NCI-H748 treated with DMSO at 0.1 percent for 48 hours (cell line): Measurements from ENCODE around the gene PLK1.
"Not testable (repeated sequence)": the region's sequence is repeated elsewhere in the genome, so short reads cannot be mapped to it uniquely, and the experiment has no call there.

Source experiments
- DNase-seq: peaks from one replicate; lab custom pipeline; 2025; lab: John Stamatoyannopoulos, UW

Gene PLK1

DNA sequence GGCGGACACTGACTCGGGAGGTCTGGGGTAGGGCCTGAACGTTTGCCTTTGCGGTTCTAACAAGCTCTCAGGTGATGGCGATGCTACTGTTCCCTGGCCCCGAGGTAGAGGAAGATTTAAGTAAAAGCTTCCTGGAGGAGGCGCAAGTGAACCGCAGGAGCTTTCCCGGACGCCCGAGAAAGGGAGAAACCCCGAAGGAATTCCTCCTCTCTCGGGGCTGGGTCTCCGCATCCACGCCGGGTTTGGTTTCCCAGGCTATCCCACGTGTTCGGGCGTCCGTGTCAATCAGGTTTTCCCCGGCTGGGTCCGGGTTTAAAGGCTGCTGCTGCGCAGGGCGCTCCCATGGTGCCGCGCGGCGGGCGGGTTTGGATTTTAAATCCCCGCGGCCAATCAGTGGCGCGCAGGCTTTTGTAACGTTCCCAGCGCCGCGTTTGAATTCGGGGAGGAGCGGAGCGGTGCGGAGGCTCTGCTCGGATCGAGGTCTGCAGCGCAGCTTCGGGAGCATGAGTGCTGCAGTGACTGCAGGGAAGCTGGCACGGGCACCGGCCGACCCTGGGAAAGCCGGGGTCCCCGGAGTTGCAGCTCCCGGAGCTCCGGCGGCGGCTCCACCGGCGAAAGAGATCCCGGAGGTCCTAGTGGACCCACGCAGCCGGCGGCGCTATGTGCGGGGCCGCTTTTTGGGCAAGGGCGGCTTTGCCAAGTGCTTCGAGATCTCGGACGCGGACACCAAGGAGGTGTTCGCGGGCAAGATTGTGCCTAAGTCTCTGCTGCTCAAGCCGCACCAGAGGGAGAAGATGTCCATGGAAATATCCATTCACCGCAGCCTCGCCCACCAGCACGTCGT, at the start of gene PLK1:
TSS of gene PLK1 (plus strand) at position 460 of the 844 bp plus-strand sequence. CDS start at position 504, 44 bp downstream.
- peak; percentile 47 for DNase-seq

DNA sequence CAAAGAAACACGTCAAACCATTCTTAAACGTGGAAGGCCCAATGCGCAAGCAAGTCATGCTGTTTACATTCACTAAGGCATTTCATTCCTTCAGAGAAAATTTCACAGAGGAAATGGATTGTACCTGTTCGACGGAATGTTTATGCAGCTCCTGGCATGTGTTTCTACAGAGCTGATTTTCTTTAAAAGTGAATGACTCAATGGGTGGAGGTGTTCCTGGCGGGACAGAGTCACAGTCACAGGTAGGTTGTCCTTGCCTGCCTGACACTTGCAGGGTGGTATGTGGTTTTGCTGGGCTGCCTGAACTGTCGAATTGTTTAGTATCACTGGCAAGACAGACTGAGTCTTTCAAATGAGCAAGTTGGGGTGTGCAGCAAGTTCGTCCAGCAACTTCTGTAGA, 49.2 kb upstream of the PLK1 start:
- no peak for DNase-seq

DNA sequence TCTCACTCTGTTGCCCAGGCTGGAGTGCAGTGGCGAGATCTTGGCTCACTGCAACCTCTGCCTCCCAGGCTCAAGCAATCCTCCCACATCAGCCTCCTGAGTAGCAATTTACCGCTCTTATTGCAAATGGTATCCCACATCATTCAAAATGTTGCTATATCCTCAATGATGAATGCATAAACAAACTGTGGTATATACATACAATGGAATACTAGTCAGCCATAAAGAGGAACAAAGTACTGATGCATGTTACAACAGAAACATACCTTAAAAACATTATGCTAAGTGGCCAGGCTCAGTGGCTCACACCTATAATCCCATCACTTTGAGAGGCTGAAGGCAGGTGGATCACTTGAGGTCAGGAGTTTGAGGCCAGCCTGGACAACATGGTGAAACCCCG, 46.8 kb upstream of the PLK1 start:
- DNase-seq, result not testable (repeated sequence)

DNA sequence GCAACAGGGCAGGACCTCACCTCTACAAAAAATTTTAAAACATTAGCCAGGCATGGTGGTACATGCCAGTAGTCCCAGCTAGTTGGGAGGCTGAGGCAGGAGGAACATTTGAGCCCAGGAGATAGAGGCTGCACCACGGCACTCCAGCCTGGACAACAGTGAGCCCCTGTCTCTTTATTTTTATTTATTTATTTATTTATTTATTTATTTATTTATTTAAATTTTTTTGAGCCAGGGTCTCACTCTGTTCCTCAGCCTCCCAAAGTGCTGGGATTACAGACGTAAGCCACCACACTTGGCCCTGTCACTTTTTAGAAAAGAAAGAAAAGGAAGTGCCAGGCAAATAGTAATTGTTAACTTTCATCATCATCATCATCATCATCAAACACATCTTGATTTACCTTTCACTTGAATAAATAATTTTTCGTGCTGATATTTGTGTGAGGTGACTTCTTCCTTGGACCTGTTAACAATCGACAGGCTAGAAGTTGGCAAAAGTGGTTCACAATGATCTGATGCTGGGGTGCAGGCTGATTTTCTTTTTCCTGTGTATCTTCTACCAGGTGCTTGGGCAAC, 44.1 kb upstream of the PLK1 start:
- no peak for DNase-seq

DNA sequence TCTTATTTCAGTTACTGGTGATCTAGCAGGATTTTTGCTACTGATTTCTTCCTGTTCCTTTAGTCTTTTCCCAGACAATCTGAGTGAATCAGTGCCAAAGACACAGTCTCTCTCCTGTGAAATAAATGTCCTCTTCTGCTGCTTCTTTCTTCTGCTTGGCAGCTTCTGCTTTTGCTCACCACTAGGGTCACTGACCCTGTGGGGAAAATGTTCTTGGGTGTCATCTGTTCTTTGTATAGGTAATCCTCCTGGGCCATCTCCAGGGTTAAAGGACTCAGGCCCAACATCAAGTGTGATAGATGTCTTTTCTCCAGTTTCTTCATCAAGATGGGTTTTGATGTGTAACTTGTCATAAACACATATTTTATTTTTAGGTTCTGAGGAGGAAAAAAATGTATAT, 42.7 kb upstream of the PLK1 start:
- no peak for DNase-seq

DNA sequence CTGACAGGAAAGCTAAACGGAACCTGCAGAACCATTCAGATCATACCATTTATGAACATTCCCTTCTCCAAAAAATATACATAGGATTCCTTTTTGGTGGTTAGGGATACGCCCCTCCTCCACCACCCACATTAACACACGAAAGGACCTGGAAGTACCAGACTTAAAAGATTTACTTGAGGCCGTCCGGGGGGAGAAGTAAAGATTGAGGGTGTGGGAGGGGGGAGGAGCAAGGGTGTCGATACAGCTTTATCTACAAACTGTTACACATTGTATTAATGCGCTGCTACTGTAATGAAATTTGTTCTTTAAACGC, 38.1 kb upstream of the PLK1 start:
- DNase-seq, result no peak

DNA sequence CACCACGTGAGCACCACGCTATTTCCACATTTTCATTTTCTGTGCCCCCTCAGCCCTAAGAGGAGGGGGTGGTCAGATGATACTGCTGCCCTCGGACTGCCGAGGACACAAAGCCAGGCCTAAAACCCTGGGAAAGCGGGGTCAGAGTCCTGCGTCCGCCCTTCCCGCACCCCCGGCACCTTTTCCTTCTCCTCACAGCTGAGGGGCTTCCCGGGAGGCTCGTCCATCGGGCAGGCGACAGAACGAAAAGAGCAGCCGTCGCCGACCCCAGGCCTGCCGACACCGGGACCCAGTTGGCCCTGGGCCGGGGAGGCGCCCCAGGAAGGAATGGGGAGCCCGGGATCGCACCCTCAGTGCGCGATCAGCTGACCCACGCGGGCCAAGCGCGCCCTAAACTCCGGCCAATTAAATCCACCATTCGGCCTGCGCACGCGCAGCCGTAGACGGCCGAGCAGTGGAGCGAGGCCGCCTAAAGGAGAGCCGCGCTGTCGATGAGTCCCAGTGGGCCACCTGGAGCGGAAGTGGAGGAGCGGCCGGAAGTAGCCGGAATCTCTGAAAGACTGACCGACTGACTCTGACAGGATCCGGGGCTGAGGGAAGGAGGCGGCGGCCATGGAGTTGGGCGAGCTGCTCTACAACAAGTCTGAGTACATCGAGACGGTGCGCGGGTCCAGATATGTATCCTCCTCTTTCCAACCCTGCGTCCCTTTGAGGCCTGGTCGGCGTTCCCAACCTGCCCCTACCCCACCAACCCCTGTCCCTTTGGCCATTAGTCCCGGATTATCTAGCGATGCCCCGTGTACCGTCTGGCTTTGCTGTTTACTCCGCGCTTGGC, 37.5 kb upstream of the PLK1 start, which contains the start of the genes DCTN5 and PALB2:
TSS of gene DCTN5 (plus strand) at position 536 of the 835 bp plus-strand sequence. CDS start at position 613, 77 bp downstream.
TSS of gene PALB2 (minus strand) at position 380 of the 835 bp plus-strand sequence. CDS start at position 227, 153 bp downstream.
- peak; percentile 65 for DNase-seq

DNA sequence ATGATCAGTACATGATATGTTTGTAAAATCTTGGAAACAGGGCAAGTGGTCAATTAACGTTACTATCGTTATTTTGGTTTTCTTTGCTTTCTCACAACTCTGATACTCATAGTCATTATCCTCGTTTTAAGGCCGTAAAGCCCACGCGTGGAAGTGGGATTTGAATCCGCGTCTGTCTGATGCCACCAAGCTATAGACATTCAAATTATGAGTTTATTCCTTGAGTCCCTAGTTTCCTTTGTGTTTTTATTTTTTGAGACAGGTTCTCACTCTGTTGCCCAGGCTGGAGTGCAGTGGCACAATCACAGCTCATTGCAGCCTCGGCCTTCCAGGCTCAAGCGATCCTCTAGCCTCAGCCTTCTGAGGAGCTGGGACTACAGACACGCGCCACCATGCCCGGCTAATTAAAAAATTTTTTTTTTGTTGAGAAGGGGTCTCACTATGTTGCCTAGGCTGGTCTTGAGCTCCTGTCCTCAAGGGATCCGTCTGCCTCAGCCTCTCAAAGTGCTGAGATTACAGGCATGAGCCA, 36.4 kb upstream of the PLK1 start:
- DNase-seq, result no peak

DNA sequence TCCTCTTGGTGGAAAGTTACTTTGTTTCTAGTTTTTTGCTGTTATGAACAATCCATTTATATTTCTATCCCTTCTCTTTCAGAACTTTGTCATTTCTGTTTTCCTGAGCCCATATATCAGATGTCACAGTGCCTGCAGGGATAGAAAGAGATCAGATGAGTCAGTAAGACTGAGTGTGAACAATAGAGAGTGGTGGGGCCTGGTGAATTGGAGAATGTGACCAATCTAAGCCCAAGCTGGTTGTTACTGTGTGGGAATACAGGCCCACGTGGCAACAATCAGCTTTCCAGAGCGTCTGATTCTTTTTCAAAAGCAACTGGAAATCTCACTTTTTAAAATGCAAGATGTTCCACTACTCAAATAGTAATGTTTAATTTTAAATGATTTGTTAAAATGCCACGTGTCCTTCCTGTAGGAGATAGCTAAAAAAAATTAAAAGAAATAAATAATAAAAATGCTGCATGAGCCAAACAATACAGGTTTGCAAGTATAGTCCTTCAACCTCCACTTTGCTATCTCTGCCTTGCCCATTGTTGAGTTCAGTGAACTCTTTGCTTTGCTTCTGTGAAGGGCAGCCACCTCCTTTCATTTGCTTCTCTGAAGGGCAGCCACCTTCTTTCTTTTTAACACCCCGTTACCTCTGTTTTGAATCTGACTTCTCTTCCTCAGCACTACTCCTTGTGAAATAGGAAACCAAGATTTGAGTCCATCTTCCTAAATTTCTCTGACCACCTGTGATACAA, 27.8 kb upstream of the PLK1 start:
- no peak for DNase-seq

DNA sequence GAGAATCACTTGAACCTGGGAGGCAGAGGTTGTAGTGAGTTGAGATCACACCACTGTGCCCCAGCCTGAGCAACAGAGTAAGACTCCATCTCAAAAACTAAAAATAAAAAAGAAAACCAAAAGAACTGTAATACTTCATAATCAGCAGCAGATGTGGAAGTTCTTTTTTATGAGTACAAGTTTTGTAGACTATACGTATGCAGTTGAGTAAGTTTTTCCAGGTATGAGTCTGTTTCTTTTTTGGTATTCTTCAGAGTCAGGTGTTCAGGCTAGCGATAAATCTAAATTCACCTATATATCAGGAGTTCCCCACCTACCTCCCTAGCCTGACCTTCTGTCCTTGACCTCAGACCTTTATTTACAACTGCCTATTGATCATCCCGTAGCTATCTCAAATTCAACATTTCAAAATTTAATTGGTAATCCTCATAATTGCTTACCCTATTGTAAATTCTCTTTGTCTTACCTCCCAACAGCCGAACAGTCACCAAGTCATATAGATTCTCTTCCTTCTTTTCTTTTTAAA, 26.7 kb upstream of the PLK1 start:
- DNase-seq, result no peak

DNA sequence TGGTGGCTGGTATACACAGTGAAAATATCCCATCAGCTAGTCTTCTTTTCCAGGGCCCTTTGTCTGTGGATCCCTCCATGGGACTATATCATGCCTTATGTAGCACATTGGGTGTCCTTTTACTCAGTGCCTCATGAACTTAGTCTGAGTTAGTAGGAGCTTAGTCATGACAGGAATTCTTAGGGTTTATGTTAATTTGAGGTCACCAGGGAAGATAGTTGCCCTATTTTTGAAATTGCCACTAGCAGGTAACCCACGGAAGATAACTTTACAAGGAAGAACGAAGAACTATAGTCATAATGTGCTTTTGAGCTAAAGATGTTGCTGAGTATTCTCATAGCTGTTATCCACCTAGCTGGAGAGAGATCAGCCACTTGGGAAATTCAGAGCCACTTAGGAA, 14.8 kb upstream of the PLK1 start:
- DNase-seq, result no peak

DNA sequence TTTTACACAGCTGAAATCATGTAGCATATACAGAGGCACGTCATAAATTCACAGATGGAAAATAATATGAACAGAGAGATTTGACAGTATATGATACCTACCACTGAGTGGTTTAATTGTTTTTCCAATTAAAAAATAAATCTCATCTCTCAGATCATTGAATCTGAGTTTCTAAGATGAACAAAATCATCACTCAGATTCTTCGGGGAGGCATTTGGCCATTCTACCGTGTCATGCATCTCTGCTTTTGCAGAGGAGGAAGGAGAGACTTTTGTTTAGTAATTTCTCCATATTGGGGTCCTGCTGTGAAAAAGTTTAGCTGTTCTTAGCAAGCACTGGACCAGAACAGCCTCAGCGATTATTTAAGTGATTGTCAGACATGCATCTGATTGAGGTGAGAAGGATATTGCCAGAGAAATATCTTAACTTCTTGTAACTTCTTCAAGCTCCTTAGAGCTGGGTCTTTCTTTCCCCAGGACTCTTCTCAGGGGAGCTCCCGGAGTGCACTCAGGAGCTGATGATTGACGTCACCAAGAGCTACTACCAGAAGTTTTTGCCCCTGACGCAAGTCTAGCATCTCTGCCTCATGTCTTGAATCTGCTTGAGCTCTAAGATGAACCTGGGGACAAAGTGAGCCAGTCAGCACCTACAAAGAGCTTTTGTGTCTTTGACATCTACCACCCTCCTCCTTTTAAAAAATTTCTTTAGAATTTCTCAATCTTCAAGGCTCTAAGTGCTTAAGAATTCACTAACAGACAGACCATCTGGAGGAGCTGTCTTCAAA, 11.9 kb upstream of the PLK1 start:
- DNase-seq, result no peak

DNA sequence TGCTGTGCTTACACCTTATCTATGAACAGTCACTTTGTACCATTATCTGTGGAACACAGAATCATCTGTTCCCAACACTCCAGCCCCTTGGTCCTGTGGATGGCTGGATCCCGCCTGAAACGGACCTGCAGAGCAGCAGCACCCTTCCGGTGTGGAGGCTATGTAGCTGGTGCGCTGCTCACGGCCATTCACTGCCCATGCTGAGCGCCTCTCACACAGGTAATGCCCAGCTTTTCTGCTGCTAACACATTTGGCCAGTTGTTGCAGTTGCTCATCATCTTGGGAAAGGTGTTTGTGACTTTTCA, 11.4 kb upstream of the PLK1 start:
- DNase-seq, result no peak

DNA sequence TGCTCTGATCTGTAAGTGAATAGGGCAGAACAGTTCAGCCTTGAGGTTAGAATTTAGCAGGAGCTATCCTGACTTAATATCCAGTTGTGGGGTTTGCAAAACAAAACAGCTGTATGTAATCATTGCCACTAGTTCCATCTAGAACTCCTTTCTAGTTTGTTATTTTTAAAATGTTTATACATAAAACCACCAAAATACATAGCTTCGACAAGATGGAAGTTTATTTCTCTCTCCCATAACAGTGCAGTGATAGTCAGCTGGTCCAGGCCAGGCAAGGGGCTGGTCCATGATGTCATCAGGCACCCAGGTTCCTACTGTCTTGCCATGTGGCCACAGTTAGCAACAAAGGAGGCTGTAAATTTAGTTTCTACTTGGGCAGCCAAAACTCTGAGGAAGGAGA, 10.5 kb upstream of the PLK1 start:
- DNase-seq, result no peak

DNA sequence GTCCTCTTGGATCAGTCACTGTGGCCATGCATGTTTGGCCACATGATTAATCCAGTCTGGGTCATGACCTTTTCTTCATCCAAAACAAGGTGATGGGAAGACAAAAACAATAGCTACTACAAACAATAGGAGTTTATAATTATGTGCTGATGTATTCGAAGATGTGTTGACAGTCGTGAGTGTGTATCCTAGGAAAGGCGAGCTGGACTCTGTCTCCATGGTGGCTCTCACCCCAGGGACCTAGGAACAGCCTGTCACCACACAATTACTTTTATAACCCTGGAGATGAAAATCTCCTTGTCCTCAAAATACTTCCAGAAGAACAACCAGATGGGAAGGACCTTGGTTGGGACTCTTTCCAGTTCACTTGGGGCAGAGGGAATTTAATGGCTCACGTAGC, 9.8 kb upstream of the PLK1 start:
- DNase-seq, result no peak

DNA sequence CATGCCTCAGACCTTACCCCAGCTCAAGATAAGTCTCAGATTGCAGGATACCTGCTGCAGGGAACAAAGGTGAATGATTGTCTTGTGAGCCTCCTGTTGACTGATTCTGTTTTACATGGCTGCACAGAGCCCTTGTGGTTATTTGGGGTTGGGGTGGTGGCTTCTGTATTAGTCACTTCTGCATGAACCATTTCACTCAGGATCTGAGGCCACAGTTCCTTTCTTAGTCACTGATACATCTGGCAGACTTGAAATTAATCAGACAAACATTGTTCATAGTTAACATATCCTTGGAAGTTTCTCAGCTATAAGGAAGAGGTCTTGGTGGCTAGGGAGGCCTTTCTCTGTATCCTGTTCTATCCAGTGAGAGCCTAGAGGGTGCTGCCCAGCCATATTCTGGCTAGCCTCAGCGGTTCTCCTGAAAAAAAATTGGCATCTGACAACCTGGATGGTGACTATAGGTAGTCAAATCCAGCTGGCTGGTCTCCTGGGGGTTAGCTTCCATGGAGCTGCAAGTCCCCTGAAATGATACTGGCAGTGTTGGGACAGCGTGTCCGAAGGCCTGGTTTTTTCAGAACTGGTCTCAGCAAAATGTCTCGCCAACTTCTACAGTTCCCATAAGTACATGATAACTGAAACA, 8.4 kb upstream of the PLK1 start:
- no peak for DNase-seq

DNA sequence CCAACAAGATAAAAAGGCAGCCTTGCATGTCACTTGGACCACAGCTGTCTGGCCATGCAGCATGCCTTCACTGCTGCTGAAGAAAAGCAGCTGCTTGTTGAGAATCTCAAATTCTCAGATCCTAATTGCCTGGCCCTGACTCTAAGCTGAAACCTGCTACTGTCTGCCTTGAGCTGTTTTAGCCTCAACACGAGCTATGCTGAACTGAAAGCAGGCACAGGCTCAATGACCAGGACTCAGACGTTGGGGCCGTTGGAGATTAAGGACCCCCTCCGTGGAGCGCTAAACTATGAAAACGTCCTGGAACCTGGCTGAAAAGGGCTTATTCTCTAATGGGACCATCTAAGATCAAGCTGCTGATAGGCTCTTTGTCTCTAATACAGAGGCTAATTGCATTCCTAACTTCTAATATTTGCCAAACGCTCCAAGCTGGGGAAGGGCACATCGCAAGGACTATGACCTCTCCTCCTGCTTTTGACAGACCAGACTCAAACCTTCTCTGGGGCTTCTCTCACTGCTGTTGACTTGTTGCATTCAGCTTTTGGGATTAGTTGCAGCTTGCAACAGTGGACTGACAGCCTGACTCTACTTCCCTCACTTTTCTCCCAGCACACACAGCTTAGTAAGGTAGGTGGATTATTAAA, 4.6 kb upstream of the PLK1 start:
- DNase-seq, result no peak

DNA sequence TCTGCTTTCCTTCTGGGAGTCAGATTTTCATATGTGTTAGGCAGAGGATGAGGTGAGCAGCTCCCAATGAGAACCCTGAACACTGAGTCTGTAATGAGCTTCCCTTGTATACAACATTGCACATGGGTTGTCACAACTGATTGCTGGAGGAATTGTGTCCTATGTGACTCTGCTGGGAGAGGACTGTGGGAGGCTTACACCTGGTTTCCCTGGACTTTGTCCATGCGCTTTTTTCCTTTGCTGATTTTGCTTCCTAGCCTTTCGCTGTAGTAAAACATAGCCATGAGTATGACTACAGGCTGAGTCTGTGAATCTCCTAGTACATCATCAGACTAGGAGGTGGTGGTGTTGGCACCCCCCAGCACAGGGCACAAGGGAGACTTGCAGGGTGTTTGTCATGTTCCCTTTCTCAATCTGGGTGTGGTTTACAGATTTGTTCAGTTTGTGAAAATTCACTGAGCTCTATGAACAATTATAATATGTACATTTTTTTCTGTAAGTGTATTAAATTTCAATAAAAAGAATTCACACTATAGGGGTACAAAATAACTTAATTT, 1.7 kb upstream of the PLK1 start:
- DNase-seq, result no peak

DNA sequence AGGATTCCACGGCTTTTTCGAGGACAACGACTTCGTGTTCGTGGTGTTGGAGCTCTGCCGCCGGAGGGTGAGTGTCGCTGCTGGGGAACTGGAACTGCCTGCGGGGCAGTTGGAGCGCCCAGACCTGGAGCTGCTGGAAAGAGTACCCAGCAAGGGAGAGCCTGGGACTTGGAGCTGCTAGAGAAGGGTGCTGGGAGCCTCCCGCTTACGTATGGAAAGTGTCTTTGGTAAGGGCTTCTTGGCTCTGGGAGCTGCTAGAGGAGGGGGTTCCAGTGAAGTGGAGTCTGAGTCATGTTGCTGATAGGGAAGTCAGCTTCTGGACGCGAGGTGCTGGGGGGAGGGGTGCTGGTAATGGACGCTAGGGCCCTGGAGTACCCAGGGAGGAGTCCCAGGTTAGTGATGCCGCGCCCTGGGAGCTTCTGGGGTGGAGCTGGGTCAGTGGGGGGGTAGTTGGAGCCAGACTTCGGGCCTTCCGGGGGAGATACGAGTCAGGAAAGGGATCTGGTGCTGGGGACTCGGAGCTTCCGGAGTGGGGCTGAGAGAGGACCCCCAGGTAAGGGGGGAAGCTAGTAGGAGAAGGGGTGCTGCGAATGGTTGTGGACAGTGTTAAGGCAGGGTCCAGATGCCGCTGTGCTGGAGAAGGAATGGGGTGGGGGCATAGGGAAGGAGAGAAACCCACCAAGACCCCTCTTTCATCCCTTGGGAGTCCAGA, 741 bp downstream of the PLK1 start:
- DNase-seq, result no peak
